HG03558 (cell line): ENCODE measurements around the gene OGFR.

Experiments used
- ATAC-seq: cut with Tn5 transposase; IDR thresholded peaks from one replicate; pipeline ENCODE4 v1.9.1; 2021; ENCODE audit warnings: moderate number of reproducible peaks; ENCODE audit not compliant: unreplicated experiment; ENCODE audit errors: extremely low read depth

Gene OGFR

GRCh38 chr20:62822788-62823651 is 18.4 kb downstream of the OGFR start:
- no peak for ATAC-seq

- ATAC-seq = no peak
Observed at GRCh38 chr20:62823688-62824475, 19.2 kb downstream of the OGFR start.

GRCh38 chr20:62824476-62825332 is 20.1 kb downstream of the OGFR start:
- ATAC-seq = no peak

- ATAC-seq = no peak
Observed at GRCh38 chr20:62825333-62825985, 20.8 kb downstream of the OGFR start.

- no peak for ATAC-seq
Observed at GRCh38 chr20:62825986-62826645, 21.5 kb downstream of the OGFR start.

GRCh38 chr20:62826646-62827310 is 22.1 kb downstream of the OGFR start:
- no peak for ATAC-seq

- no peak for ATAC-seq
Observed at GRCh38 chr20:62827311-62828038, 22.8 kb downstream of the OGFR start.

- ATAC-seq = no peak
Observed at GRCh38 chr20:62828051-62828450, 23.4 kb downstream of the OGFR start.

- no peak for ATAC-seq
Observed at GRCh38 chr20:62828511-62829230, 24.0 kb downstream of the OGFR start.

- ATAC-seq = no peak
Observed at GRCh38 chr20:62829231-62830230, 24.9 kb downstream of the OGFR start.

- no peak for ATAC-seq
Observed at GRCh38 chr20:62830251-62830650, 25.6 kb downstream of the OGFR start.

GRCh38 chr20:62830821-62831220 is 26.2 kb downstream of the OGFR start:
- no peak for ATAC-seq

- ATAC-seq = no peak
Observed at GRCh38 chr20:62831361-62831788, 26.7 kb downstream of the OGFR start.

GRCh38 chr20:62831854-62832211 is 27.2 kb downstream of the OGFR start:
- no peak for ATAC-seq

- no peak for ATAC-seq
Observed at GRCh38 chr20:62832212-62832922, 27.7 kb downstream of the OGFR start.

GRCh38 chr20:62832951-62833391 is 28.3 kb downstream of the OGFR start:
- ATAC-seq = no peak
